Ishikawa (cell line): Measurements from ENCODE around the gene WFIKKN1.

Experiments
- CEBPB ChIP-seq: IDR thresholded peaks from 2 replicates; pipeline ENCODE4 v1.6.1; 2012
- CREB1 ChIP-seq: IDR thresholded peaks from 2 replicates; pipeline ENCODE4 v1.6.1; 2012; ENCODE audit warnings: low read depth
- EGR1 ChIP-seq: IDR thresholded peaks from 2 replicates; pipeline ENCODE4 v1.6.1; 2012
- EP300 ChIP-seq: IDR thresholded peaks from 2 replicates; pipeline ENCODE4 v1.6.1; 2012; ENCODE audit warnings: borderline replicate concordance
- FOXM1 ChIP-seq: IDR thresholded peaks from 2 replicates; pipeline ENCODE4 v1.6.1; 2012; ENCODE audit warnings: low read depth, borderline replicate concordance
- NFIC ChIP-seq: IDR thresholded peaks from 2 replicates; pipeline ENCODE4 v1.6.1; 2012
- RAD21 ChIP-seq: IDR thresholded peaks from 2 replicates; pipeline ENCODE4 v1.6.1; 2012; ENCODE audit warnings: low read depth
- REST ChIP-seq: IDR thresholded peaks from 2 replicates; pipeline ENCODE4 v1.6.1; 2012; ENCODE audit warnings: low read depth, mild to moderate bottlenecking
- TAF1 ChIP-seq: IDR thresholded peaks from 2 replicates; pipeline ENCODE4 v1.6.1; 2012; ENCODE audit warnings: low read depth, mild to moderate bottlenecking
- TCF12 ChIP-seq: IDR thresholded peaks from 2 replicates; pipeline ENCODE4 v1.6.1; 2012; ENCODE audit warnings: low read depth
- TEAD4 ChIP-seq: IDR thresholded peaks from 2 replicates; pipeline ENCODE4 v1.6.1; 2012
- USF1 ChIP-seq: IDR thresholded peaks from 2 replicates; pipeline ENCODE4 v1.6.1; 2012
- YY1 ChIP-seq: IDR thresholded peaks from 2 replicates; pipeline ENCODE4 v1.6.1; 2012; ENCODE audit warnings: low read depth
- ZBTB7A ChIP-seq: IDR thresholded peaks from 2 replicates; pipeline ENCODE4 v1.6.1; 2012; ENCODE audit warnings: low read depth
- TF ChIP-seq, protein P1 (sequence below): IDR thresholded peaks from 2 replicates; pipeline ENCODE4 v1.6.1; 2012

Gene WFIKKN1

GRCh38 chr16:637081-638018 is 6.6 kb downstream of the WFIKKN1 start:
- TF ChIP-seq TEAD4 (no peak), REST (no peak), ZBTB7A (peak; percentile 76; the same call in 1 of the 2 replicates), FOXM1 (no peak), USF1 (peak; percentile 91), CEBPB (no peak), EP300 (no peak), EGR1 (no peak; the same call in 1 of the 2 replicates)

- no peak for TF ChIP-seq EP300
- TF ChIP-seq ZBTB7A = no peak
- no peak for TF ChIP-seq FOXM1
- TF ChIP-seq CREB1 = no peak
- TF ChIP-seq TEAD4 = no peak
- no peak for TF ChIP-seq EGR1
- TF ChIP-seq, protein P1, sequence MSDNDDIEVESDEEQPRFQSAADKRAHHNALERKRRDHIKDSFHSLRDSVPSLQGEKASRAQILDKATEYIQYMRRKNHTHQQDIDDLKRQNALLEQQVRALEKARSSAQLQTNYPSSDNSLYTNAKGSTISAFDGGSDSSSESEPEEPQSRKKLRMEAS = no peak
- TF ChIP-seq NFIC = no peak
- no peak for TF ChIP-seq TAF1
- TF ChIP-seq YY1 = no peak
- no peak for TF ChIP-seq REST
- TF ChIP-seq CEBPB = no peak
- TF ChIP-seq TCF12 = no peak
- no peak for TF ChIP-seq RAD21
Observed at GRCh38 chr16:638034-638543, 7.3 kb downstream of the WFIKKN1 start.

- TF ChIP-seq REST = no peak
Observed at GRCh38 chr16:638836-639235, 8.1 kb downstream of the WFIKKN1 start.

- no peak for TF ChIP-seq FOXM1
- TF ChIP-seq CREB1 = no peak
- TF ChIP-seq, protein P1 = no peak
- TF ChIP-seq USF1 = no peak
- TF ChIP-seq YY1 = no peak
- TF ChIP-seq CEBPB = no peak
- no peak for TF ChIP-seq REST
- no peak for TF ChIP-seq EGR1
- TF ChIP-seq EP300 = no peak
- no peak for TF ChIP-seq RAD21
- no peak for TF ChIP-seq NFIC
- TF ChIP-seq TEAD4 = no peak
- no peak for TF ChIP-seq ZBTB7A
Observed at GRCh38 chr16:640614-641013, 9.8 kb downstream of the WFIKKN1 start.
